Erythroblast (primary cell): ENCODE results near the gene NME7.

ENCODE experiments used
- DNase-seq, 2 experiments: peaks; one replicate each; lab custom pipeline; 2025; lab: John Stamatoyannopoulos, UW
- GATA1 ChIP-seq: IDR thresholded peaks from 2 replicates; pipeline ENCODE4 v1.6.1; 2011; ENCODE audit warnings: low read depth, mild to moderate bottlenecking, control low read depth, low read length, moderate library complexity
- POLR2A ChIP-seq: IDR thresholded peaks from 2 replicates; pipeline ENCODE4 v1.6.1; 2011; ENCODE audit warnings: mild to moderate bottlenecking, low read length

The NME7 gene

GRCh38 chr1:169307176-169307575 is 60.4 kb downstream of the NME7 start:
- no peak for DNase-seq
- no peak for TF ChIP-seq GATA1

GRCh38 chr1:169305948-169306347 is 61.6 kb downstream of the NME7 start:
- TF ChIP-seq POLR2A (no peak), GATA1 (no peak)
- DNase-seq = no peak

- no peak for DNase-seq
- TF ChIP-seq POLR2A (no peak), GATA1 (no peak)
Measured at GRCh38 chr1:169305356-169305755, 62.2 kb downstream of the NME7 start.

GRCh38 chr1:169300854-169301253 is 66.7 kb downstream of the NME7 start:
- no peak for DNase-seq
- no peak for TF ChIP-seq POLR2A
- TF ChIP-seq GATA1 = no peak

- no peak for TF ChIP-seq POLR2A
- TF ChIP-seq GATA1 = no peak
- no peak for DNase-seq
Measured at GRCh38 chr1:169298441-169298840, 69.2 kb downstream of the NME7 start.

GRCh38 chr1:169295846-169296245 is 71.8 kb downstream of the NME7 start:
- TF ChIP-seq GATA1 (no peak), POLR2A (no peak)

GRCh38 chr1:169295425-169295824 is 72.2 kb downstream of the NME7 start:
- no peak for DNase-seq
- TF ChIP-seq GATA1 (no peak), POLR2A (no peak)

More at GRCh38 chr1:169295846-169296245, 71.8 kb downstream of the NME7 start:
- no peak for DNase-seq

GRCh38 chr1:169289016-169289415 is 78.6 kb downstream of the NME7 start:
- DNase-seq = no peak
- TF ChIP-seq POLR2A (no peak), GATA1 (no peak)

GRCh38 chr1:169288011-169288414 is 79.6 kb downstream of the NME7 start:
- TF ChIP-seq GATA1 = no peak
- TF ChIP-seq POLR2A = no peak
- DNase-seq = no peak

- TF ChIP-seq POLR2A (no peak), GATA1 (no peak)
- peak in 1 of 2 experiments; percentile 8 for DNase-seq
Measured at GRCh38 chr1:169287280-169287679, 80.3 kb downstream of the NME7 start.

- peak; percentile 3 to 6 for DNase-seq
Measured at GRCh38 chr1:169281562-169281961, 86.0 kb downstream of the NME7 start.

GRCh38 chr1:169271098-169271497 is 96.5 kb downstream of the NME7 start:
- DNase-seq = peak; percentile 47 to 75
- no peak for TF ChIP-seq POLR2A
- TF ChIP-seq GATA1 = no peak

GRCh38 chr1:169266133-169266532 is 101.5 kb downstream of the NME7 start:
- DNase-seq = no peak
- no peak for TF ChIP-seq GATA1
- no peak for TF ChIP-seq POLR2A

- no peak for DNase-seq
- TF ChIP-seq POLR2A = no peak
- TF ChIP-seq GATA1 = no peak
Measured at GRCh38 chr1:169263059-169263458, 104.5 kb downstream of the NME7 start.

- no peak for TF ChIP-seq GATA1
- no peak for TF ChIP-seq POLR2A
- DNase-seq = no peak
Measured at GRCh38 chr1:169261884-169262283, 105.7 kb downstream of the NME7 start.
